GM23248 (cell line): ENCODE results near the gene CBS.

ENCODE experiments used
- EZH2 ChIP-seq: fragments of 200-600 bp; sonication (generic); IDR thresholded peaks from 2 replicates; pipeline ENCODE4 v1.6.1; 2018; ENCODE audit warnings: antibody characterized with exemption, mild to moderate bottlenecking; ENCODE audit not compliant: insufficient read depth, poor library complexity, severe bottlenecking
- EZH2phosphoT487 ChIP-seq: fragments of 200-600 bp; sonication (generic); IDR thresholded peaks from 2 replicates; pipeline ENCODE4 v1.6.1; 2018; ENCODE audit warnings: antibody characterized with exemption, moderate library complexity, mild to moderate bottlenecking, low read depth; ENCODE audit not compliant: insufficient read depth

GRCh38 chr21:43012596-43012995 is 63.0 kb downstream of the CBS start:
- TF ChIP-seq EZH2 = no peak
- no peak for TF ChIP-seq EZH2phosphoT487
